NCI-H2107 treated with DMSO at 0.1 percent for 48 hours (cell line): ENCODE results near the gene MRPL21.

Source experiments
- DNase-seq: peaks from one replicate; lab custom pipeline; 2025; ENCODE audit not compliant: unreplicated experiment; lab: John Stamatoyannopoulos, UW

MRPL21 gene

GRCh38 chr11:68935066-68935465 is 31.4 kb upstream of the MRPL21 start:
- DNase-seq = no peak

- DNase-seq = no peak
Measured at GRCh38 chr11:68934666-68935065, 31.0 kb upstream of the MRPL21 start.

GRCh38 chr11:68934321-68934645 is 30.7 kb upstream of the MRPL21 start:
- DNase-seq = no peak

GRCh38 chr11:68933605-68934320 is 30.1 kb upstream of the MRPL21 start:
- DNase-seq = no peak

- no peak for DNase-seq
Measured at GRCh38 chr11:68932933-68933577, 29.4 kb upstream of the MRPL21 start.

GRCh38 chr11:68932358-68932757 is 28.7 kb upstream of the MRPL21 start:
- DNase-seq = no peak

- DNase-seq = no peak
Measured at GRCh38 chr11:68931911-68932310, 28.3 kb upstream of the MRPL21 start.

- no peak for DNase-seq
Measured at GRCh38 chr11:68930991-68931855, 27.6 kb upstream of the MRPL21 start.

GRCh38 chr11:68929706-68930570 is 26.3 kb upstream of the MRPL21 start:
- no peak for DNase-seq

DNA sequence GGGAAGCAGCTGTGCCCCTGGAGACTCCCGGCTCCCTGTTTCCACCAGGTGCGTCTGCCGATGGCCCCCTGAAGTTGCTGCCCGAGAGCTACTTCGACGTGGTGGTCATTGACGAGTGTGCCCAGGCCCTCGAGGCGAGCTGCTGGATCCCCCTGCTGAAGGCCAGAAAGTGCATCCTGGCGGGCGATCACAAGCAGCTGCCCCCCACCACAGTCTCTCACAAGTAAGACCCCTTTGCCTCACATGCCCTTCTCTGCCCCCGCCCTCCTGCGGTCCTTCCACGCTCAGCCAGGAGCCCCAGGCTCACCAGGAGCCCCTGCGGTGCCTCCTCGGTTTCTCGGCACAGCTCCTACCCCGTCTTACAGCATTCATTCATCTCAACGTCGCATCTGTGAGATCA is 25.5 kb upstream of the MRPL21 start:
- DNase-seq = no peak

DNA sequence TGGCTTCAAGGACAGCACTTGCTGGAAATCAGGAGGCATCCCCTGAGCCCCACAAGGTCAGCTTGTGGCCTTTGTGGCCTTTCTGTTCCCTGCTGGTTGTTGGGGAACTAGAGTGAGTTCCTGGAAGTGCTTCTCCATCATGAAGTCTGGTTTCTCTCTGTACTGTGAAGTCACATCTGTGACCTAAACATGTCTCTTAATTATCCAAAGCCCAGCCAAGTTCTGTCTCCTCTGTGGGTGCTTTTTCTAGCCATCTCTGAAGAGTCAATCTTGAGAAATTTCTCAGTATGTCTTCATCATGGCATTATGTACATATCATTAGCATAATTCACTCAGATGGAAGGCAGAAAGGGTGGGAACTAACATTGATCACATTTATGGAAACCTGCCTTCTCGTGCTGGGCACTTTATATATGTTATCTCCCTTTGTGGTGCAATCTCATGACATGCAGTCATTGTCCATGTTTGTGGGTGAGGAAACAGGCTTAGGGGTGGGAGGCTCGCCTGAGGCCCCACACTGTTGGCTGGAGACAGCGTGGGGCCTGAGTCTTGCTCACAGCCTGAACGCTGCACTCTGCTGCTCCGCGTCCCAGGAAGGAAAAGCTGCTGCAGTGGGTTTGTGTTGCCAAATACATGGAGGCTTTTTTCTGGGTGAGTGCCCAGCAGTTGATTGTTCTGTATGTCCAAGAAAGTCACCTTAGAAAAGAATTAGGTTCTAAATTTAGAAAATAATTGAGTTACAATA is 24.7 kb upstream of the MRPL21 start:
- no peak for DNase-seq

DNA sequence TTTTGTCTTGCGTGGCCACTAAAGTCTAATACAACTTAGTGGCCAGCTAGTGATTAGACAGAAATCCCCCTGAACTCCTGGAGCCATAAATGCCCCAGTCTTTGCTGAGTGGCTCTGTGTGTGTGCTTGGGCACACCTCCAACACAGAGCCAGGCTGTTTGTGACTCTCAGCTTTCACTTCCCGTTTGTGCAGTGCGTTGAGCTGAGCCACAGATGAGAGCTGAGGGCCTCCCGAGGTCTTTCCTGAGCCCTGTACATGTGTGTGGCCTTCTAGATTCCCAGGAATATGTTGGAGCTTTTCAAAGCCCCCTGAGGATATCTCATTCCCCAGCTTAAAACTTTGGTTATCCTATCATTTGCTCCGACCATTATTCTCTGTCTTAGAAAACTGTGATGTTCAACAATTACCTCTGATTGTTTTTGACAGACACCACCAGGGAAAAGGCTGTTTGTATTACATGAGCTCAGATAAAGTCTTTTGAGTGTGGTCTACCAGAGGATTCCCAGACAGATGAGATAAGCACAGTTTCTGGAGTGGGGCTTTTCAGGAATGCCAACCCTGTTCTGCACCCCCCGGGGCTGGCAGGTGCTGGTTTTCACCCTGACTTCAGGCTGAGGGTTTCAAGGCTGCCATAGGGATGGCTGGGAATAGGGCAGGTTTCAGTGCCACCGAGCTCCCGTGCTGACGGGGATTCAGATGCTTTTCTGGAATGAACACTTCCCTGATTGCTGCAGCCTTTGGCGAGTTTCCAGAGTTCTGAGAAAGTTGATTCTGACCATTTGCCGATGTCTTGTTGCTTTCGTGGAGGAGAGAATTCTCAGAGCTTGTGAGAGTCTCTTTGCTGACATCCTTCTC is 23.9 kb upstream of the MRPL21 start:
- DNase-seq = no peak

GRCh38 chr11:68925611-68926010 is 22.0 kb upstream of the MRPL21 start:
- DNase-seq = no peak

DNA sequence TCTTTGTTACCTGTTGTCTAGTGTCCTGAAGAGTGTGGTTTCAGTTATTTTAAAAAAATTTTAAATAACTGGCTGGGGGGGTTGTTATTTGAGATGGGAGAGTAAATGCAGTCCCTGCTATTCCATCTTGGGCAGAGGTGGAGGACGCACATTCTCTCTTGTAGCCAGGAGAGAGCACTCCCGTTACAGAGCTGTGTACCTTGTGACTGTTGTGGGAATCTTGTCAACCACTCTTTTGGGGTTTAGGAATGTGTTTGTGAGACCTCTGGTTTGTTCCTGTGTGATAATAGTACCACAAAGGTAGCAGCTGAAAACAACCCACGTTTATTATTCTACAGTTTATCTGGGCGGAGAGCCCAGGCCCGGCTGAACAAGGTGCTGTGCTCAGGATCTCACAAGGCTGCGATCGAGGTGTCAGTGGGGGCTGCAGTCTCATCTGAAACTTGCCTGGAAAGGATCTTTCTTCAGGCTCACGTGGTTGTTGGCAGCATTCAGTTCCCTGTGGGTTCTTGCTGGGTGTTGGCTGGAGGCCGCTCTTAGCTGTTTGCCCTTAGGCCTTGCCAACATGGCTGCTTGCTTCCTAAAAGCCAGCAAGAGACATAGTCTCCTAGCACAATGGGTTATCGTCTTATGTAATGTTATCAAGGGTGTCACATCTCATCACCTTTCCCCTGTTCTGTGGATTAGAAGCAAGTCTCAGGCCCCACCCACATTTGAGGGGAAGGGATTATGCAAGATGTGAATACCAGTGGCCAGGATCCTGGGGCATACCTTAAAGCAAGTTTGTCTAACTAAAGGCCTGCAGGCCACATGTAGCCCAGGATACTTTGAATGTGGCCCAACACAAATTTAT is 20.7 kb upstream of the MRPL21 start:
- no peak for DNase-seq

DNA sequence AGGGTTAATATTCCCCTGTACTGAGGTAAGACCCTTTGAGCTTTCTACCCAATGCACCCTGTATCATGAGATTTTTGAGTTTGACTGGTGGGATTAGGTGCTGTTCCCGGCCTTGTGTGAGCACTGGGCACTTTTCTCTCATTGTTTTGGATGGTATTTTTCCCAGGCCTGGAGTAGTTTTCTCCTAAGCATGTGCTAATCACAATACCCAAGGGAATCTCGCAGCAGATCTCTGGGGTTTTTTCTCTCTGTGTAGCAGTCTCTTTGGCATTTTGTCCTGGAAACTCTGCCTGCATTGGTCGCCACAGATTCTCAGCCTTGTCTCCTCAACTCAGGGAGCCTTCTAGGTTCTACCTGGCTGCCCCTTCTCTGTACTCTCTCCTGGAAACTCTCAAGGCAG is 20.0 kb upstream of the MRPL21 start:
- DNase-seq = no peak

DNA sequence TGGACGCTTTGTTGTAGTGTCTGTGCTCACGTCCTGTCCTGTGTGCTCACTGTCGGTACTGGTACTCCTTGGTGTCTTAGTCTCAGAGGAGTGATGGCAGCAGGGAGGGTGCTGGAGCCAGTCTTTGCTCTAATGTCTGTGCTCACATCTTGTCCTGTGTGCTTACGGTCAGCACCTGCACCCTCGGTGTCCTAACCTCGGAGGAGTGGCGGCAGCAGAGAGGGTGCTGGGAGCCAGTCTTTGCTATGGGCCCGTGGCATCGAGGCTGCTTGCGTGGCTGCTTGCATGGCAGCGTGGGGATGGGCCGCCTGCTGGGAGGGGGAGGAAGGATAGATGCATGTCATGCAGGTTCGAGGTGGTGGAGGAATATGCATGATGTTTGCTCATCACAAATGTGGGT is 12.8 kb upstream of the MRPL21 start:
- DNase-seq = no peak

GRCh38 chr11:68914761-68915160 is 11.1 kb upstream of the MRPL21 start:
- DNase-seq = no peak

DNA sequence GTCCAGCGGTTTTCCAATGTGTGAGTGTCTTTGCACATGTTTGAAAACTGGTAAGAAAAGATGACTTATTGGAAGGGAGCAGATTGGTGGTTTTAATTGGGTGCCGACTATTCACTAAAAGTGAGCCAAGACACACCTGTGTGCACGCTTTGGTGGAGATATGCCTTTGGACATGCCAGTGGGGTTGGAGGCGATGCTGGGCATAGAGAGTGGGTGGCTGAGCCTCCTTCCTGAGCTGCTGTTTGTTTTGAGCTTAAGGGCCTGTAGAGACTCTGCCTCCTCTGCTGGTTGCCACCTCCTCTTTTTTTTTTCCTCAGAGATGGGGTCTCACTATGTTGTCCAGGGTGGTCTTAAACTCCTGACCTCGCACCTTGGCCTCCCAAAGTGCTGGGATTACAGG is 9.6 kb upstream of the MRPL21 start:
- no peak for DNase-seq

GRCh38 chr11:68912254-68912653 is 8.6 kb upstream of the MRPL21 start:
- DNase-seq = no peak
